NCI-H1105 treated with DMSO at 0.1 percent for 48 hours (cell line): ENCODE measurements around the gene CCNY.
A peak's percentile ranks its signal among the peaks of the same experiment; 100 is the strongest.

Experiments used
- DNase-seq: peaks from one replicate; lab custom pipeline; 2025; lab: John Stamatoyannopoulos, UW

CCNY gene

DNA sequence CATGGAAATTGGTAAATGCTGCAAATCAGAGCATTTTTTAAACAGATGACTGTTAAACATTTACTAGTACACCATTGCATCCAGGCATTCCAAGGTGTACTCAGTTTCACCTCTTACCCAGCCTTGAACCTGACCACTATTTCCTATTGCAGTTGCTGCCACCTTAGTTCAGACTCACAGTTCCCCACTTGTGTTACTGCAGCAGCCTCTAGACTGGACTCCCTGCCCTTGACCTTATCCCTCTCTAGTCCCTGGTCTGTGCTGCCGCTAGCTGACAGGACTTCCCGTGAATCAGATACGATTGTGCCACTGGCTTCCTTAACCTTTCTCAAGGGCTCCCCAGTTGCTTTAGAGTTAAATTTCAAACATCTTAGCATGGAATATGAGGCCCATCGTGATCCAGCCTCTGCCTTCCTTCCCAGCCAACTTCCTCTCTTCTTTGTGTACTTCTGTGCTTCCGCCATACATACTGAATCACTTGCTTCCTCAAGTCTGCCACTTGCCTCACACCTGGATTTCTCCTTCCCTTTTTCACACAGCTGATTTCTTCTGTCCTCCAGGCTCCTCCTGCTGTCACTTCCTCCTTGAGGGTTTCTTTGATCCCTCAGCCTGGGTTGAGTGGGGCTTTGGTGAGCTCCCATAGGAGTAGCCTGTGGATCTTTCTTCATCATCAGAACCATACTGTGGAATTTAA, 150.1 kb downstream of the CCNY start:
- no peak for DNase-seq

DNA sequence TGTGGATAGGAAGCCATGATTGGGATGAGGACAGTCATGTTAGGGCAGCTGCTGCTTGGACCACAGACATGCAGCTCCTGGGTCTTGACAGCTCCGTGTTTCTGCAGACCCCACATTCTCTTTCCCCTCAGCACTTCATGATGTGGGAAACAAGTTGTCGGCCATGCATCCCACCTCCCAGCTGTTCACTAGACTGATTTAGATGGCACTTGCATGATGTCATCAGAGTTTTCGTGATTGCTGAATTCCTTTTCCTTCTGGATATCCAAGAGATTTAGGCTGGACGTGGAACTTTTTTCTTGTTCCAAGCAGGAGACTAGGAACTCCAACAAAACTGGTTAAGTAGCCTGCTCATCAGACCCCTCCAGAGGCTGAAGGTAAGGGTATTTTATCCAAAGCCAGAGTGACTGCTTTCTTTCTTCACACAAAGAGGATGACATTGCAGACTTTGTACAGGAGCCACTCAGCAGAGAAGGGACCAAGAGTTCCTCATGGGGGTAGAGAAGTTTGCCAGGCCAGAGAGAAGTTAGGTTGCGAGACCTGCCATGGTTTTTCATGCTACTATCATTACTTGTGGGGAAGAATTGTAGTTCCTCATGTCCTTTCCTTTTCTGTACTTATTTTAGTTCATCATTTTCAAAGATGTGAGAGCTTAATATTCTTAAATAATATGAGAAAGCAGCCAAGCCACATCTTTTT, 151.2 kb downstream of the CCNY start:
- DNase-seq, result no peak

DNA sequence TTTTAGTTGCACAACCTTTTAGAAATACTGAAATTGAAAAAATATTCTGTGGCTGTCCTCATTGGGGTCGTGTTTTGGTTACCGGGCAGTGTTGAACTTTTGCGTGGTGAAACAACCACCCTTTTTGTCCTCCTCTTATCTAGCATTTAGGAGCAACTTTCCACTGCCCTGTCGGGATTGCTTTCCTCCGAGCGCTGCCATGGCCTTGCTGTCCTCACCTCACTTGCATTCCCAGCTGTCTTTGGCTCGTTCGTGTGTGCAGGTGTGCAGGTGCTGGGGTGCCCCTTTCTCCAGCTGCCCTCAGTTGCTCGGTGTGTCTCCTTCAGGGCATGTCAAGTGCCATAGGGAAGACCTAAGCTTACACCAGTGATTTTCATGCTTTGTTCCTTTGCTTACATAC, 151.9 kb downstream of the CCNY start:
- no peak for DNase-seq

DNA sequence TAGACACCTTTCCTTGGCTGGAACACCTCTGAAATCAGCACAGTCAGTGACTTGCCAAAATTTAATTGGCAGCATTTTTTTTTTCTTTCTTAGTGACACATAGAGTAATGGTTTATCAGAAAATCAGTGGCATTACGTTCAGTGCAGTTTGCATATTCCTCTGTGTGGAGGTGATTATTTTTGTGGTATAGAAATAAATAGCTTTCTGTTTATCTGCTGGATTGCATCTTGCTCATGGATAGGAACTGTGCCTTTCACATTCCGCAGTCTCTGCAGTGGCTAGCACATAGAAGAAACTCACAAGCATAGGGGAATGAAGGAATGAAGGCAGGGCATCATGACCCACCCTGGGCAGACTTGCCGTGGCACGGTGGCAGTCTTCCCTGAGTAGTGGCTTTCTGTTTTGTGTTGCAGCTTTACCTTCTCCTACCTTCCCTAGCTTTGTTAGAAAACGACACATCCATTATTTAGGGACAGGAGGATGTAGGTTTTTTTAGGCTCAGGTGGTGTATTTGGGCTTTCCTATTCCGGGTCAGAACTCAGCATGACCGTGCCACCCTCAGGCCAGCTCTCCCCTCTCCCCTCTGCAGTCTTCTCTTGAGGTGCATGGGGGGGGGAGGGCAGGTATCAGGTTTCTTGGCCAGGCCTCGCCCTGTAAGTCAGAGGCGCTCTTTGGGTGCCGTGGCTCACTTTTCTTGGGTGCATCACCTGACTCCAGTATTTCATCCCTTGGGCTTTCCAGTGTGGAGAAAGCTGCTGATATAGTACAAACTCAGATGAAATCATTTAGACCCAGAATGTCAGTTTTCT, 156.3 kb downstream of the CCNY start:
- no peak for DNase-seq

DNA sequence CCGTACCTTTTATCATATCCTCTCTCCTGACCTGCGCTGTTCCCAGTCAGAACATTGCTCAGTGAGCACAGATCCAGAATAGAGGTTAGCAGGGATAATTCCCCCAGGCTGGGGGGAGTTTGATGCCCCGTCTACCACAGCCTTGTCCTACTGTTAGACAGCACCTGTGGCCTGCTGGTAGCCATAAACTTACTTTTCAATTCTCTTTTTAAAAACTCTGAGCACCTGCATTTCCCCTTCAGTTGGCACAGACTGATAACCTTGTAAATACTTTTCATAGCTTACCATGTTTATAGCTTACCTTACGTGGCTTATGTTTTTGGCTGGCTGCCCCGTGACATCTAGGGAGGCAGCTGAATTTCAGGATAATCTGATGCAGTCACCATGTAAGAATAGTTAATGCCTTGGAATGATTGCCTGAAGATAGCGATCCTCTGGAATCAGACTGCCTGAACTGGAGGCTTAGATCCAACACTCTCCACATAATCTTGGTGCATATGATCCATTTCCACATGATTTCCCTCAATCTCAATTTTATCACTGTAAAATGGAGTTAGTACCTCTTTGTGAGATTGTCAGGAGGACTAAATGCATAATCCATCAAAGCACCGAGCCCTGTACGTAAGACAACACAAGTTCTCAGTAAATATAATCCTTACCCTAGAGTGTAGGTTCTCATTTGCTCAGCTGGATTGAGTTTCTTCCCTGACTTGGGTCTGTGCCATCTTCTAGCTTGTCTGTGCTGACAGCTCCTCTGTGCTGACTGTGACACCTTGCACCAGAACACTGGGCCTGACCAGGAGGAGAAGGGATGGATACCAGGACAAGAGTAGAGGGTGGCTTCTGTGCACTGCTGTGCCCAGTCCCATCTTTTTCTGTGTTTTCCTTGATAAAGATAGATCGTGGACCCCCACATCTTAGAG, 157.1 kb downstream of the CCNY start:
- no peak for DNase-seq

DNA sequence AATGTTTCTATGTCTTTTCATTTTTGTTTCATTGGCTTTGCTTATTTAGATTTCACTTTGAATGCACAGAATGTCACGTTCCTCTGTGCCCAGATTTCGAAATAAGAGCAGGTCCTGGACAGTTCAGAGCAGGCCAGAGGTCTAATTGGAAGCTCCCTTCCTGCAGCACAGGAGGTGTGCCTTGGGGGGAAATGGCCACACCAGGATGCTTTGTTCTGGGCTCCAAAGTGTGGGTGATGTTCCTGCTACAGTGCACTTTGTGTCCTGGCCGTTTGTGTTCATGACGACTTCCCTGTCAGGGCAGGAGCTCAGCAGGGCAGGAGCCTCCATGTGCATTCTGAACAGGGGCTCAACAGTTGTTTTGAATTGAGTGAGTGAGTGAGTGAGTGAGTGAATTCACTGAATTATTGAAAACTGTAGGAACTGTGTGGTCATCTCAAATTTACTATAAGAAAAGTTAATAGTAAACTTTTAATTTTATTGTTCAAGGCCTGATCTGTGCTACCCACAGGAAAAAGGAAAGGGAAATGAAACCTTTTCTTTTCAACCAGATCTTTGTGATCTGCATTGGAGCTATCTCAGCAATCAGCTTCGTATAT, 159.3 kb downstream of the CCNY start:
- DNase-seq, result no peak

DNA sequence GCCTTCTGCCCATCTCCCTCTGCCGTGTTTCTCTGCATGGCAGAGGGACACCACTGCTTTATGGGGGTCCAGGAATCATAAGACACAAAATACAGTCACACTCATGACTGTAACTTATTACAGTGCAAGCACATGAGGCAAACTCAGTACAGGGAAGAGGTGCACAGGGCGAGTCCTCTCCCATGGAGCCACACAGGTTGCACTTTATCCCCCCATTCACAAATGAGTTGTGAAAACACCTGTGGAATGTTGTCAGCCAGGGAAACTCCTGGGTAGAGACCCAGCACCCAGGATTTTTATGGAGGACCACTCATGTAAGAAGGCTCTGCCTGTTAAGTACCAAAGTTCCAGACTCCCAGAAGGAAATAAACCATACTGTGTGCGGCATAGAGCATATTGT, 161.6 kb downstream of the CCNY start:
- DNase-seq, result no peak

DNA sequence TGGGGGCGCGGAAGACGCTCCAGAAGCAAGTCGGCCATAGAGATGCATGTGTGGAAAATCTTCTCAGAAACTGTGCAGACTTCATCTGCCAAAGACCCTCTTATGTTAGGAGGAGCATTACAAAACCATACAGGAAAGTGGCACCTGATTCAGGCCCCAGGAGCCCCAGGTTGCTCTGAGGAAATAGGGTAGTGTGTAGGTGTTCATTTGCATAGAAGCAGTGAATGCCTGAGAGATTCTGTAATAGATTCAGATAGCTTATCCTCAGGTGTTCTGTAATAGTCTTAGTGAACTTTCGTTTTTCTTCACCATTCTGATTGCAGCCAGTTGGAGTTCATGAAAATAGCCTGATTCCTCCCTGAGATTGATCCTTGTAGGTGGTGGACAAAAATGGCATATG, 162.4 kb downstream of the CCNY start:
- DNase-seq, result no peak

DNA sequence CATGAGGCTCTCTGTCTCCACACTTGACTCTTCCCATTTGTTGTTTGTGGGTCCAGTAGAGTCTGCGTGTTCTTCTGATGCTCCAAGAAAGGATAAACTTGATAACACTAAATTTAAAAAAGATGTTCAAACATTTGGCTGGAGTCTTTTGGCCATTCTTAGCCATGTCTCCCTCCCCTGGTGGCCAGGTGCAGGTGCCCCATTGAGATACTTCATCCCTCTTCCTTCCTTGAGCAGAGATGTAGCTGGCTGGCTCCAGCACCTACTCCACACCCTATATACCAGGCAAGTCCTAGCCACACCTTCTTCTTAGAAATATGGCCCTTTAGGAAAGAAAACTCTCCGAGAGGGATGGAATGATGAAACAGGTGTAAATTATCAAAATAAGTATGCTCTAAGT, 165.6 kb downstream of the CCNY start:
- no peak for DNase-seq

DNA sequence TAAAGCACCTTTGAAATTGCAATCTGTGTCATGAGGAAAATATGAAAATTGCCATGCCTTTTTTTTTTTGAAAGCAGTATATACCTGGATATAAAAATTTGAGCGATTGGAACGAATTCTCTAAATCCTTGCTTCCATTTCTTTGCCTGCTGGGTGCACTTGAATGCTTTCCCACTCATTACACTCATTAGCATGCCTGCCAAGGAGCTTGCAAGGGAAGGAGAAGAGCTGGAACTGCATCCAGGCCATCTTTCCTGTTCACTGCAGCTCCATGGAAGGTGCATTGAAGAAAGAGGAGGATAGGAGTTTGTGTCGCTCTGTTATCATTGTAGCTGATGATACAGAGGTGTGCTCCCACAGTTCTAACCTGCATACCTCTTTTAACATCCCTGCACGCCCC, 166.4 kb downstream of the CCNY start:
- no peak for DNase-seq

DNA sequence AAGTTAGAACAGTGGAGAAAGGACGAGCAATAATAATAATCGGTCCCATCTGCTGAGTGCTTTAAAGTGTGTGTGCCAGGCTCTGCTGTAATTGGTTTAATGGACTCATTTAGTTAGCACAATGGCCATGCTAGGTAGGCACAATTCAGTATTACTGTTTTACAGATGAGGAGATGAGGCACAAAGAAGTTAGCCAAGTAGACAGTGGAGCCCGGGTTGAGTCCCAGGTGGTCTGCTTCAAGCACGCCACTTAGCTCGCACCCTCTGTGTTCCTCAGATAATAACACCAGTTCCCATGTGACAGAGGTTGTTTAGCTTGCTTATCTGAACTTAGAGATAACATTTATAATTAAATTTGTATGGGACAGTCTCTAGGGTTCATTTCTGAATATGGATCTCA, 167.3 kb downstream of the CCNY start:
- peak; percentile 87 for DNase-seq

DNA sequence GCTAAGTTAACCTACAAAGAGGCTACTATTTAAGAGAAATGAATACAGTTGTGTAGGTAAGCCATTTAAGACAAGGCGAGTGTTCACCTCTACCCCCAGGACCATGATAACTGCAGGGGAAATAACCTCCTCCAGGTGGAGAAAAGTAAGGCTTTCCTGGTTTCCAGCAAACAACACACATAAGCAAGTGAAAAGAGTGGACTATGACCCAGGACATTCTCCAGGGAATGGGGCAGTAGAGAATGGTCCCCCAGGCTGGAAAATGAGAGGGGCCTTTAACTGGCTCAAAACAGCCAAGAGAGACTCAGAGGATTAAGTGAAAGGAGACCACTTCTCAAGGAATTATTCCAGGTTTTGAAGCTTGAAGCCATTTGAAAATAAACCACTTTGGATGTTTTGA, 167.8 kb downstream of the CCNY start:
- no peak for DNase-seq

DNA sequence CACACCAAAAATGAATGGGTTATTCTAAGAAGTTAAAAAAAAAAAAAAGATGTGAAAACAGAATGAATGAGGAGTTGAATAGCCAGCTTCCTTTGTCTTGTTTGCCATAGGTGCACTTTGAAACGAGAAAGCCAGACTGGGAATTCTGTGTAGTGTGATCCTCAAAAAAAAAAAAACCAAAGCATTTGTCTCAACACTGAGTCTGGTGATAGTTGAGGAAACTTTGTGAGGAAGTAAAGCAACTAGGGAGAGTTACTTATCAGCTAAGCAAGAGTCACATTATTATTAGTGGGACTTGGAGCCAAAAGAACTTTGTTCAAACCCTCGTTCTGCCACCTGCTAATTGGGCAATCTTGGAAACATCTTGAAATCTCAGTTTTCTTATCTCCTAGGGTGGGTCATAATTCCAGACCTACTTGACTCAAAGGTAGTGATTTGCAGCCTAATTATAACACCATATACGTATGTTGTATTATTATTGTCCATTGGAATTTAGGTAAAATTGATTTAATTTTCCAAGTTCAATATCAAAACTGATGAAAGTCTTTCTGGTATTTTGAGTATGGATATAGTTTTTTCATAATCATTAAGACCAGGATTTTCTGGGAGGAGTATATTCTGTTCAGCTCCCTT, 169.0 kb downstream of the CCNY start:
- DNase-seq, result no peak

DNA sequence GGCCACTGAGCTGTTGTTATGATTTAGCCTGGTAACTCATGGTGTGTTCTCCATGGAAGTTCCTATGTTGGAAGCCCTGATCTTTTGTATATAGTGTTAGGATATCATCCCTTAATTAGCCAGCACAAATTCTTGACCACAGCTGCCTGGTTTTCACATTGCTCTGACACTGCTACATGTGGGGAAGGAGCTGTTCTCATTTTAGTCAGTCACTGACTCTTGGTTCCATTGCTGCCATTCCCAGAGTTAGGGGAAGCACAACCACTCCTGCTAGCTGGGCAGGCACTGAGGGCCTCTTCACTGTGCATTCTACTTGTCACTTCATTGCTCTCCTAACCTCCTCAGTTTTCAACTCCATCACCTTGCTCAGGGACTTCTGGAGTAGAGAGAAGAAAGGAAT, 170.4 kb downstream of the CCNY start:
- DNase-seq, result no peak

DNA sequence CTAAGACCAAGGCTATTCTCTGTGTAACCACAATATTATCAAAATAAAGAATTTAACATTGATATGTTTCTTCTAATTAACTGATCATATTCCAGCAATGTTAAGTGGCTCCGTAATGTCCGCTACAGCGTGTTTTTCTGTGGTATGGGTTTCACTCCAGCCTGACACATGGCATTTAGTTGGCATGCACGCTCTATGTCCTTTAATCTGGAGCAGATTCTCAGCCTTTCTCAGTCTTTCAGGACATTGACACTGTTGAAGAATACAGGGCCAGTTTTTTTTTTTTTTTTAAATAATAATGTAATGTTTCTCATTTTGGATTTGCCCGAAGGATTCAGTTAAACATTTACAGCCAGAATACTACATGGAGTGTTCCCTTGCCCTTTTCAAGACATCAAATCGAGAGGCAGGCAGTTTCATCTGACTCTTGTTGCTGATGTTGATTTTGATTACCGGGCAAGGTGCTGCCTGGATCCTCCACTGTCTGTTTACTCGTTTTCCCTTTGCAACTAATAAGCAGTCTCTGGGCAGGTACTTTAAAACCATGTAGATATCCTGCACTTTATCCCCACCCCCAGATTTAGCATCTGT, 171.3 kb downstream of the CCNY start:
- no peak for DNase-seq

DNA sequence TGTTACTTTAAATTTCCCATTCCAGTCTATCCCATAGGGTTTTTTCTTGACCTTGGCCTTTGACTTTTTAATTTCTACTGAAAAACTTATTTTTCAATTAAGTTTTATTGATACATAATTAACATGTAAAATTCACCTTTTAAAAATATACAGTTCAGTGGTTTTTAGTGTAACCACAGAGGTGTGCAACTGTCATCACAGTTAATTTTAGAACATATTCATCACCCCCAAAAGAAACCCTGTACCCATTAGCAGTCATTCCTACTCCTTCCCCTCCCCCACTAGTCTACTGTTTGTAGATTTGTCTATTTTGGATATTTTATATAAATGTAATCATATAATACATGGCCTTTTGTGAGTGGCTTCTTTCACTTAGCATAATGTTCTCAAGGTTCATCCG, 172.3 kb downstream of the CCNY start:
- DNase-seq, result no peak

DNA sequence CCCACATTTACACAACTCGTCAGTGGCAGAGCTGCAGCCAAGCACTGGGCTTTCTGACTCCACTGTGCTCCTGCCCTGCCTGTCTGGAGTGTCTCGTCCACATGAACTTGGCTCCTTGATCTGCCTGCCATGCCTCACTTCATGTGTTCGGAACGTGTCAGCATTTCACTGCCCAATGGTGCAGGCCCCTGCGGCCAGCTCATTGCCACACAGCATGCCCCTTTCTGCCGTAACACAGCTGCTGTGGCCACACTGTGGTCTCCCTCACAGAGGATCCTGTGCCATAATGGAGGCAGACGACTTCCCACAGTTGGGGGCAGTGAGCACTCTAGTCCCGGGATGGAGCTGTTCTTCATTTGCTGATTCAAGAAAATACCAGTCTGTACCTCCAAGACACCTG, 174.6 kb downstream of the CCNY start:
- no peak for DNase-seq

DNA sequence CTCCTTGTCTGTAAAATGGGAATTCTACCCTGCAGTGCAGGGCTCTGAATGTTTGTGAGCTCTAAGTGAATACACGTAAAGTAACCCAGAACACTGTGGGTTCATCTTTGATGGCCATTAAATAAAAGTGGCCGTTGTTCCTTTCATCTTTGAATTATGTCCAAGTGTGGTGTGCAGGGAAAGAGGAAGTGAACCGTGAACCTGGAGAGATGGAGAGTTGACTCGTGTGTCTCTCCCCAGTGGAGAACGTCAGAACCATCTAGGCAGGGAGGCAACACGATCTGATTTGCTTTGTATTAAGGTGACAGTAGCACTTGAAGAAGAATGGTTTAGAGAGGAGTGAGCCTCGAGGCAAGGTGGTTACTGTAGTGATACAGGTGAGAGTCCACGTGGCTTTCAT, 175.3 kb downstream of the CCNY start:
- no peak for DNase-seq

DNA sequence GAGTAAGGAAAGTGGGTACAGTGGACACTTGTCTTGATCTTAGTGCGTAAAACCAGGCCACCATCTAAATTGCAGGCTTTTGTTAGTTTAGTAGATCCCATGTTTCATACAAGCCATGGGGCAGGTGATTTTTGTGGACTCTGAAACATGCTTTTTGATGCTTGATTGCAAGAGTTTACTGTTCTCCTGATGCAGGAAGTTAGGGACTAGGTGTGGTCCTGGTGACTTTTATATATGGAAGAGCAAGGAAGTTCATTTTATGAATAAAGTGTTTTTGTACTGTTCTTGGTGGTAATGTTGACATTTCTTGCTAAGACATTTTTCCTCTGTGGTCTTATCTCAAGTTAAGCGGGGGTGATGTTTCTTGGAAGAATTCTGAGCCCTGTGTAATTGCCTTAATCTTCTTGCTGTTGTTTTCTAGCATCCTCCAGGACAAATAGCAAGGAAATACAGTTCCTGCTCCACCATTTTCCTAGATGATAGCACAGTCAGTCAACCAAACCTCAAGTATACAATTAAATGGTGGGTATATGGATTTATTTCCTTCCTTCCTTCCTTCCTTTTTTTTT, 179.9 kb downstream of the CCNY start:
- DNase-seq, result no peak

DNA sequence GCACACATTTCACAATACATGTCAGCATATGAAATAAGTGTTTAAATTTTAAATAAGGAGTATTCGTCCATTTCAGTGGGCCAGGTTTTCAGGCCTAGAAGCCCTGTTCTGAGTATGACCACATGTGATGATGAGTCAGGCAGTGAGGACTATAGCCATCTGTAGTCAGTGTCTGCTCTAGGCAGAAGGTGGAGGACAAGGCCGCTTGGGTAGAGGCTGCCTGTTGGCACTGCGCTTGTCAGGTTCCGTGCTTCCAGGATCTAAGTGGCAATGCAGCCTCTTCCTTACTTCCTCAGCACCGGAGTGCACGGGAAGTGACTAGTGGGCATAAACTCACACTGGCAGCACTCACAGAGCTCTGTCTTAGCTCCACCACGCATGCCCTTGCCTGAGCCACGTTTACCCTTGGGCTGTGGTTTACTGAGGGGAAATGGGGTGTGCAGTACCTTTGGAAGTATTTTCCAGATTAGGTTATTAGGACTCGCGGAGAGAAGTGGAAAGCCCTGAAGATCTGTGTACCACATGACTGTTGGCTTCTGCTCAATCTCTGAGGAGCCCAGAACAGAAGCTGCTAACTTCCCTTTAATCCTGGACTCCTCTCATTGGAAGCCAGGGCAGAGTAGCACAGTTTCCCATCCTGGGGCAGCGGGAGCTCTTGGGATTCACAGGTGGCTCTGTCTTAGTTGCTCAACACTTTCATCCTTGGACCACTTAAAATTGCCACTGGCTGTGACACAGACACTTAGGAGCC, 181.3 kb downstream of the CCNY start:
- no peak for DNase-seq
